Activated CD8-positive, alpha-beta memory T cell treated with anti-CD3 and anti-CD28 coated beads, Interleukin-2, amount 10 ng/mL, durations not matched to agents 7 days and 5 days (primary cell): ENCODE measurements around the gene FEM1B. TPM values are rescaled to one million over a fixed set of nuclear protein-coding genes. Genes with fewer than 3 reads are reported as not detected.
A peak's percentile ranks its signal among the peaks of the same experiment; 100 is the strongest.
"Not testable (repeated sequence)": the region's sequence is repeated elsewhere in the genome, so short reads cannot be mapped to it uniquely, and the experiment has no call there.

Source experiments
- ATAC-seq: fragments of 150-1000 bp; cut with Tn5 transposase; one replicate; pipeline ENCODE4 v1.10.0; 2021; ENCODE audit warnings: moderate library complexity
- CTCF ChIA-PET: fragments of 350-600 bp; sonication (Branson Sonifier 250); formaldehyde crosslinking; loops from one replicate; lab custom pipeline; 2021; ENCODE audit warnings: antibody characterized with exemption; lab: Charles Lee
- DNase-seq: peaks from one replicate; pipeline ENCODE4 v3.0.0-alpha.2; 2020
- H3K27ac Mint-ChIP-seq: one replicate; pipeline ENCODE4 v1.8.0; 2021; ENCODE audit warnings: mild to moderate bottlenecking, mixed read lengths
- H3K27me3 Mint-ChIP-seq: one replicate; pipeline ENCODE4 v1.8.0; 2021; ENCODE audit warnings: mixed read lengths
- H3K36me3 Mint-ChIP-seq: one replicate; pipeline ENCODE4 v1.8.0; 2021; ENCODE audit warnings: mild to moderate bottlenecking, mixed read lengths
- H3K4me1 Mint-ChIP-seq: one replicate; pipeline ENCODE4 v1.8.0; 2021; ENCODE audit warnings: mixed read lengths
- H3K4me3 Mint-ChIP-seq: one replicate; pipeline ENCODE4 v1.8.0; 2021; ENCODE audit warnings: mild to moderate bottlenecking, moderate library complexity, mixed read lengths
- H3K9me3 Mint-ChIP-seq: one replicate; pipeline ENCODE4 v1.8.0; 2022; ENCODE audit warnings: low read depth, mixed read lengths
- total RNA-seq, 2 experiments: library from RNA; stranded (reverse); gene quantifications; one replicate each; pipeline ENCODE4 v1.2.3, GENCODE V29; 2021

FEM1B gene
- 10 to 100 TPM; 48.3 to 50.1 TPM for total RNA-seq

- Mint-ChIP-seq H3K27me3 (no peaks in the 10 kb centered on the region), H3K4me1 (peaks cover 46% of the 10 kb centered on the region), H3K9me3 (no peaks in the 10 kb centered on the region), H3K4me3 (peak within 1 kb of the TSS; percentile 92), H3K27ac (peak within 1 kb of the TSS; percentile 95), H3K36me3 (peaks cover 7% of the 10 kb centered on the region)
- DNase-seq (peak; percentile 93), ATAC-seq (peak; percentile 85)
- CTCF ChIA-PET, result interaction anchor here (1.0 to 4.1 kb wide), 7 partner anchors 13 to 49 kb away, joined by 3 to 25 read pairs (median 4); no protein-coding TSS in a partner anchor
Measured at GRCh38 chr15:68277603-68278344, at the start of gene FEM1B. Gene FEM1B (plus strand): TSS chr15:68277745. CDS start chr15:68278418, 673 bp downstream.

DNA sequence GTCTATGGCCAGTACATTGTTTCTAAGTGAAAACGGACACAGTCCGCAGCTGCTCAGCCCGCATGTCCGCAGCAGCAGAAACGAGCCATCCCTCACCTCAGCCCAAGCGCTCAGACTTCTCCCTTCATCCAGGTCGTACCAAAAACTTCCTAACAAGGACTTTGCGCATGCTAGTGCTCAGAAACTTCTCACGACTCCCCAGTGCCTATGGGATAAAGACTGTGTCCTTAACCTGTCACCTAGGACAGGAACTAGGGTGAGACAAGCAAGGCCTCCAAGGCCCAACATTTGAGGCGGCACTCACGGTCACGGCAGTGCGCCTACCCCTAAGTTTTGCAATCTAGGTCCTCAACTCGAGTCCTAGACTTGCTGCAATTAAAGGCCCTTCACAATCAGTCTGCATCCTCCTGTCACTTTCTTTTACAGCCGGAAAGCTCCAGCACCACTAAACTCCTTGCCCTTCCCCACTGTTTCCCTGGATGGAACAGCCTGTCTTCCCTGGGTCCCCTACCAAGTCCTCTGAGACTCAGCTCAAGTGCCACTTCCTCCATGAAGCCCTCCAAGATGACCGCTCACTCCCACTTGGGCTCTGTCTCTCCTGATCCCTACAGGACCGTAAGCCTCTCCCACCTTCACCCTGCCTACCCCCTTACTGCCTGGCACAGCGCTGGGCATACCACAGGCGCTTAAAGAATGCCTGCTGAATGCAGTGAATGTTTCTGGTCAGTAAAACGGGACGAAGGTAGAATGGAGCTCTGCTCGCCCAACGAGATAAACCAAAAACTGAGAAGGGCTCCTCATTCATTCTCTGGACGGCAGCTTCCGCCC is 49.2 kb upstream of the FEM1B start:
- Mint-ChIP-seq H3K9me3 (no peaks in the 10 kb centered on the region), H3K4me1 (peaks cover 44% of the 10 kb centered on the region), H3K36me3 (peaks cover 18% of the 10 kb centered on the region), H3K27ac (peak overlapping the region; percentile 79), H3K4me3 (peak overlapping the region; percentile 93), H3K27me3 (peaks cover 5% of the 10 kb centered on the region)
- ATAC-seq, result no peak
- CTCF ChIA-PET, result interaction anchor here (0.5 to 4.8 kb wide), 4 partner anchors 8 to 78 kb away, joined by 3 to 18 read pairs (median 8); no protein-coding TSS in a partner anchor
- DNase-seq, result no peak

GRCh38 chr15:68228971-68229385 is 48.6 kb upstream of the FEM1B start:
- DNase-seq, result no peak
- Mint-ChIP-seq H3K9me3 (no peaks in the 10 kb centered on the region), H3K4me1 (peaks cover 43% of the 10 kb centered on the region), H3K36me3 (peaks cover 16% of the 10 kb centered on the region), H3K27me3 (peaks cover 5% of the 10 kb centered on the region), H3K27ac (peak overlapping the region; percentile 79), H3K4me3 (peak overlapping the region; percentile 93)
- CTCF ChIA-PET, result interaction anchor here (0.9 to 4.8 kb wide), 4 partner anchors 18 to 366 kb away, joined by 3 to 18 read pairs (median 8); no protein-coding TSS in a partner anchor
- ATAC-seq, result peak; percentile 10

GRCh38 chr15:68229386-68230156 is 48.0 kb upstream of the FEM1B start, which contains the start of gene CLN6:
Gene CLN6 (minus strand): TSS chr15:68229728. CDS start chr15:68229584, 144 bp downstream.
- DNase-seq (peak; percentile 90), ATAC-seq (peak; percentile 88)
- H3K36me3 Mint-ChIP-seq, result peaks cover 14% of the 10 kb centered on the region
- H3K9me3 Mint-ChIP-seq, result no peaks in the 10 kb centered on the region
- CTCF ChIA-PET, result interaction anchor here (1.1 to 3.3 kb wide), 2 partner anchors 23 to 366 kb away, joined by 3 to 12 read pairs; no protein-coding TSS in a partner anchor
- H3K27ac Mint-ChIP-seq, result peak within 1 kb of the TSS; percentile 79
- peaks cover 5% of the 10 kb centered on the region for H3K27me3 Mint-ChIP-seq
- H3K4me3 Mint-ChIP-seq, result peak within 1 kb of the TSS; percentile 93
- H3K4me1 Mint-ChIP-seq, result peaks cover 39% of the 10 kb centered on the region

DNA sequence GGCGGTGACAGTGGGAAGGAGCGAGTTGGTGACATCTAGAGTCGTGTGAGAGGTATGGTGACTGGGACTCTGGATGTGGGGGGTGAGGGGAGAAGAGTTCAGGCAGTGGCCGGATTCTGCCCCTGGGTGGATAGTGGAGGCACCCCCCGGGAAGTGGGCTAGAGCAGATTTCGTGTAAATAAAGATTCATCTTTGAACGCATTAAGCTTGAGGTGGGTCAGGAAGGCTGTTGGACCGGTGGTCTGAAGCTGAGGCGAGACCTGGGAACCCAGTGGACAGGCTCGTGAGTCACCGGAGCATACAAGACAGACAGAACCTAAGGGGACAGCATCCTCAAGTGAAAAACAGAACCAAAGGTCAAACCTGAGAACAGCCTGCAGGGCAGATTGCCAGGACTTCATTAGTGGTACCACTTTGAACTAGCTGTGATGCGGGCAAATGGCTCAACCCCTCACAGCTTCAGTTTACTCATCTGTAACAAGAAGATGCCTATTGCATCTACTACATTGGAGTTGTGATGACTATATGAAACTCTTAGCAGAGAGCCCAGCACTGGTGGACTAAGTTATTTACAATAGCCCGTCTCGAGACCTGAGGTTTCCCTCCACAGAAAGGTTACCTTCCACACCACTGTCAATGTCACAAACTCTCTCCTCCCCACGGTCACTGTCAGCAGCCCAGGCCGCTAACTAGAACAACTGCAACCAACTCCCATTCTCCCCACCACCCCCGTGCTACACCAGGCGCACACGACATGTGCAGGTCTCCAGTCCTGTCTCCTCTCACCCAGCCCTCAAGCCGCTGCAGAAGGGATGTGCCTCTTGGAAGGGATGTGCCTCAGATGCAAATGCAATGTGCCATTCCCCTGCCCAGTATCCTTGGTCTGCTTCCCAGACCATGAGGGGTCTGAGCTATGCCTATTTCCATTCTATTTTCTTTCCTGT is 47.1 kb upstream of the FEM1B start:
- ATAC-seq, result no peak

DNA sequence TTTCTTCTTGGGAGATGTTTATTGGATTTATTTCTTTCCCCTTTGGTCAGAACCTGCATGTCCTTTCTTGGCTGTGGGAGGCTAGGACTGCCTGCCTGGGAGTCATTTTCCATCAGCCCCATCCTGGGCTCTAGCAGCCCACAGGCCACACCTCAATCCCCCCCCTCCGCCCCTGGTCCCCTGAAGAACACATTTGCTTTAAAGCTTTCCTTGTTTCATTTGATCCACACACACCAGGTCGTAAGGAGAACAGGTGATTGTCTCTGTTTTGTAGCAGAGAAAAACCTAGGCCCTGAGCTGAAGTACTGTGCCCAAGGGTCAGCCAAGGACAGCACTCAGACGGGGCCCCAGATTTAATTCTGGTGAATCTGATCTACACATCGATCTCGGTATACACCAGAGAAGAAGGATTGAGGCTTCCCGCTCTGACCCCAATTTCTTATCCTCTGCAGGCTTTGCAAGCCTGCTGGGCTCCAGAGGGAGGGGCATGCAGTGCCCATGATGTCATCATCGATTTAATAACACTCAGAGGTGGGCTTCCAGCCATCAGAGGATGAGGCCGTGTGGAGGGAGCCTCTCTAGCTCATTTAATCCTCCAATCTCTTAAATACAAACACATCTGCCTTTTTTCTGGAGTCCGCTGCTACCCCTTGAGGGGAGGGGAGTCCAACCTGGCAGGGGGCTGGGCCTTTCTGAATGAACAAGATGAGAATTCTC is 46.3 kb upstream of the FEM1B start:
- H3K27me3 Mint-ChIP-seq, result peaks cover 10% of the 10 kb centered on the region
- CTCF ChIA-PET, result interaction anchor here (1.2 to 3.3 kb wide), 3 partner anchors 22 to 328 kb away, joined by 3 to 12 read pairs (median 4); no protein-coding TSS in a partner anchor
- no peaks in the 10 kb centered on the region for H3K9me3 Mint-ChIP-seq
- peaks cover 9% of the 10 kb centered on the region for H3K36me3 Mint-ChIP-seq
- peak overlapping the region; percentile 10 for H3K4me3 Mint-ChIP-seq
- ATAC-seq (no peak), DNase-seq (no peak)
- no peak overlapping the region for H3K27ac Mint-ChIP-seq
- peaks cover 27% of the 10 kb centered on the region for H3K4me1 Mint-ChIP-seq

More for the DNA sequence above, 47.1 kb upstream of the FEM1B start:
- no peaks in the 10 kb centered on the region for H3K9me3 Mint-ChIP-seq
- H3K4me1 Mint-ChIP-seq, result peaks cover 30% of the 10 kb centered on the region
- CTCF ChIA-PET, result interaction anchor here (1.1 to 3.3 kb wide), 3 partner anchors 23 to 367 kb away, joined by 3 to 12 read pairs (median 3); no protein-coding TSS in a partner anchor
- peak overlapping the region; percentile 66 for H3K27ac Mint-ChIP-seq
- H3K27me3 Mint-ChIP-seq, result peaks cover 8% of the 10 kb centered on the region
- H3K4me3 Mint-ChIP-seq, result peak overlapping the region; percentile 81
- DNase-seq, result no peak
- H3K36me3 Mint-ChIP-seq, result peaks cover 9% of the 10 kb centered on the region

GRCh38 chr15:68232449-68232848 is 45.1 kb upstream of the FEM1B start:
- H3K4me3 Mint-ChIP-seq, result no peak overlapping the region
- H3K27me3 Mint-ChIP-seq, result peaks cover 12% of the 10 kb centered on the region
- ATAC-seq (no peak), DNase-seq (no peak)
- no peaks in the 10 kb centered on the region for H3K9me3 Mint-ChIP-seq
- peaks cover 8% of the 10 kb centered on the region for H3K36me3 Mint-ChIP-seq
- peaks cover 21% of the 10 kb centered on the region for H3K4me1 Mint-ChIP-seq
- CTCF ChIA-PET, result interaction anchor here (1.2 to 2.0 kb wide), 2 partner anchors 38 to 327 kb away, joined by 4 read pairs; no protein-coding TSS in a partner anchor
- H3K27ac Mint-ChIP-seq, result no peak overlapping the region

DNA sequence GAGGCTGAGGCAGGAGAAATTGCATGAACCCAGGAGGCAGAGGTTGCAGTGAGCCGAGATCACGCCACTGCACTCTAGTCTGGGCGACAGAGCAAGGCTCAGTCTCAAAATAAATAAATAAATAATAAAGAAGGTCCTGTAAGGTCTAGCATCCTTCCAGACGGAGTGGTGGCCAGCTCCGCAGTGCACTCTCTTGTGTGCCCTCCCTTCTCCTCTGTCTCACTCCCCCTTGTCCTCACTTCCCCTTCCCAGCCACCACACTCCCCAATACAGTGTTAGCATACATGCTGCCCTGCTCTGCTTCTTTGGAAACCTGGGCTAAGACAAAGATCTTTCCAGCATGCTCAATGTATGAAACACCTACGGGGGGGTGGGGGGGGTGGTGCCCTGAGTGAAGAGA is 44.6 kb upstream of the FEM1B start:
- no peak for DNase-seq
- CTCF ChIA-PET, result interaction anchor here (1.2 to 2.0 kb wide), 2 partner anchors 38 to 327 kb away, joined by 4 read pairs; no protein-coding TSS in a partner anchor
- H3K27ac Mint-ChIP-seq, result no peak overlapping the region
- H3K4me1 Mint-ChIP-seq, result peaks cover 16% of the 10 kb centered on the region
- no peaks in the 10 kb centered on the region for H3K9me3 Mint-ChIP-seq
- no peak overlapping the region for H3K4me3 Mint-ChIP-seq
- no peak for ATAC-seq
- peaks cover 14% of the 10 kb centered on the region for H3K27me3 Mint-ChIP-seq
- H3K36me3 Mint-ChIP-seq, result peaks cover 6% of the 10 kb centered on the region

GRCh38 chr15:68234060-68234459 is 43.5 kb upstream of the FEM1B start:
- H3K4me1 Mint-ChIP-seq, result peaks cover 8% of the 10 kb centered on the region
- no peaks in the 10 kb centered on the region for H3K36me3 Mint-ChIP-seq
- peaks cover 20% of the 10 kb centered on the region for H3K27me3 Mint-ChIP-seq
- DNase-seq (no peak), ATAC-seq (no peak)
- CTCF ChIA-PET, result no interaction called here
- no peak overlapping the region for H3K27ac Mint-ChIP-seq
- no peak overlapping the region for H3K4me3 Mint-ChIP-seq
- H3K9me3 Mint-ChIP-seq, result no peaks in the 10 kb centered on the region

- H3K27me3 Mint-ChIP-seq, result peaks cover 20% of the 10 kb centered on the region
- H3K36me3 Mint-ChIP-seq, CTCF ChIA-PET, ATAC-seq, DNase-seq, H3K4me1 Mint-ChIP-seq, H3K27ac Mint-ChIP-seq, H3K9me3 Mint-ChIP-seq, H3K4me3 Mint-ChIP-seq: not testable (repeated sequence)
Measured at GRCh38 chr15:68234520-68234919, 43.0 kb upstream of the FEM1B start.

DNA sequence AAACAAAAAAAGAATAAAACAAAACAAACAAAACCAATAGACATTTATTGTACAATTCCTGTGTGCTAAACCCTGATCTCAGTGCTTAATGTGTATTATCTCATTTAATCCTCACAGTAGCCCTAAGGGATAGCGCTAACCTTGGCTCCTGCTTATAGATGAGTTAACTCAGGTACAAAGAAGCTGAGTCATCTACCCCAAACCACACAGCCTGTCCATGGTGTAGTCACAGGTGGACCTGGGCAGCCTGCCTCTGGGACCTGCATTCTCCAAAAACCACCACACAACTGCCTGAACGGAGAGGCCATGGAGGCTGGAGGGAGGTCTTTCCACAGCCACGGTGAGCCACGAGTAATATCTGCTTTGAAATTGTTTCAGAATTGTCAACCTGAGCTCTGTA is 42.5 kb upstream of the FEM1B start:
- H3K27me3 Mint-ChIP-seq, result peaks cover 20% of the 10 kb centered on the region
- ATAC-seq (no peak), DNase-seq (no peak)
- no peak overlapping the region for H3K27ac Mint-ChIP-seq
- no peaks in the 10 kb centered on the region for H3K36me3 Mint-ChIP-seq
- CTCF ChIA-PET, result interaction anchor here (0.6 to 1.3 kb wide), 2 partner anchors 16 to 1664 kb away, joined by 3 read pairs; no protein-coding TSS in a partner anchor
- peaks cover 6% of the 10 kb centered on the region for H3K4me1 Mint-ChIP-seq
- no peak overlapping the region for H3K4me3 Mint-ChIP-seq
- H3K9me3 Mint-ChIP-seq, result no peaks in the 10 kb centered on the region
